ENCODE data around the gene TMEM239.
A peak's percentile ranks its signal among the peaks of the same experiment; 100 is the strongest.
"Not testable (repeated sequence)": the region's sequence is repeated elsewhere in the genome, so short reads cannot be mapped to it uniquely, and the experiment has no call there.

TMEM239 gene

GRCh38 chr20:2822073-2822472 lies 5.9 kb downstream of the TMEM239 start:
- peak; percentile 17 for DNase-seq

GRCh38 chr20:2825761-2826160 lies 9.6 kb downstream of the TMEM239 start:
- DNase-seq, result no peak

- DNase-seq, result no peak
Observed at GRCh38 chr20:2826655-2827054, 10.5 kb downstream of the TMEM239 start.

- no peak for DNase-seq
Observed at GRCh38 chr20:2829376-2829775, 13.2 kb downstream of the TMEM239 start.

- DNase-seq, result not testable (repeated sequence)
Observed at GRCh38 chr20:2831206-2831605, 15.0 kb downstream of the TMEM239 start.

GRCh38 chr20:2833761-2834160 lies 17.6 kb downstream of the TMEM239 start:
- no peak for DNase-seq

- no peak for DNase-seq
Observed at GRCh38 chr20:2834401-2835110, 18.4 kb downstream of the TMEM239 start.

GRCh38 chr20:2835331-2835796 lies 19.2 kb downstream of the TMEM239 start:
- DNase-seq, result no peak

GRCh38 chr20:2836035-2836434 lies 19.9 kb downstream of the TMEM239 start:
- DNase-seq, result no peak

- no peak for DNase-seq
Observed at GRCh38 chr20:2837221-2837960, 21.2 kb downstream of the TMEM239 start.

GRCh38 chr20:2838170-2838797 lies 22.1 kb downstream of the TMEM239 start:
- no peak for DNase-seq

- no peak for DNase-seq
Observed at GRCh38 chr20:2838847-2839671, 22.9 kb downstream of the TMEM239 start.

GRCh38 chr20:2839732-2840137 lies 23.6 kb downstream of the TMEM239 start:
- DNase-seq, result no peak

- DNase-seq, result peak; percentile 91
Observed at GRCh38 chr20:2840138-2840966, 24.2 kb downstream of the TMEM239 start, which contains the start of the genes PCED1A and VPS16. Gene PCED1A (minus strand): TSS chr20:2840655. CDS start chr20:2839912, 743 bp downstream. Gene VPS16 (plus strand): TSS chr20:2840745. CDS start chr20:2840775, 30 bp downstream.

GRCh38 chr20:2840967-2841531 lies 24.9 kb downstream of the TMEM239 start:
- peak; percentile 29 for DNase-seq

GRCh38 chr20:2845607-2846006 lies 29.4 kb downstream of the TMEM239 start:
- no peak for DNase-seq

GRCh38 chr20:2846698-2847097 lies 30.5 kb downstream of the TMEM239 start:
- no peak for DNase-seq

- DNase-seq, result no peak
Observed at GRCh38 chr20:2847802-2848201, 31.6 kb downstream of the TMEM239 start.

GRCh38 chr20:2849529-2849928 lies 33.4 kb downstream of the TMEM239 start:
- DNase-seq, result peak; percentile 26

- DNase-seq, result no peak
Observed at GRCh38 chr20:2851086-2851485, 34.9 kb downstream of the TMEM239 start.

- DNase-seq, result no peak
Observed at GRCh38 chr20:2858591-2858990, 42.4 kb downstream of the TMEM239 start.
